Mesenchymal stem cell (in vitro differentiated cells and primary cell): ENCODE data around the gene VMP1.

Experiments
- DNase-seq: peaks from one replicate; pipeline ENCODE4 v3.0.0-alpha.2; 2013
- H2AFZ ChIP-seq: one replicate; pipeline ENCODE4 v1.6.1; 2013; ENCODE audit warnings: low read depth, mild to moderate bottlenecking, control low read depth, inconsistent platforms, low read length, moderate library complexity
- H2AK5ac ChIP-seq: 2 replicates; pipeline ENCODE4 v1.6.1; 2013; ENCODE audit warnings: low read length, moderate library complexity, mild to moderate bottlenecking, inconsistent platforms; ENCODE audit not compliant: severe bottlenecking
- H2BK120ac ChIP-seq: one replicate; pipeline ENCODE4 v1.6.1; 2013; ENCODE audit warnings: low read depth, mild to moderate bottlenecking, inconsistent platforms, low read length, moderate library complexity
- H2BK12ac ChIP-seq, 2 experiments: one replicate each; pipeline ENCODE4 v1.6.1; 2013; ENCODE audit warnings: inconsistent platforms in 2 of 2, low read length in 2 of 2, mild to moderate bottlenecking in 2 of 2, moderate library complexity in 2 of 2, control low read depth in 1 of 2
- H2BK15ac ChIP-seq: one replicate; pipeline ENCODE4 v1.6.1; 2013; ENCODE audit warnings: mild to moderate bottlenecking, low read depth, inconsistent platforms; ENCODE audit not compliant: poor library complexity, severe bottlenecking
- H2BK5ac ChIP-seq: 2 replicates; pipeline ENCODE4 v1.6.1; 2013; ENCODE audit warnings: low read depth, mild to moderate bottlenecking, low read length, control low read depth, inconsistent platforms; ENCODE audit not compliant: poor library complexity, severe bottlenecking
- H3K14ac ChIP-seq, 2 experiments: one replicate each; pipeline ENCODE4 v1.6.1; 2013; ENCODE audit warnings: inconsistent platforms in 2 of 2, low read length in 2 of 2, control low read depth in 1 of 2, mild to moderate bottlenecking in 1 of 2, moderate library complexity in 1 of 2
- H3K18ac ChIP-seq, 2 experiments: one replicate each; pipeline ENCODE4 v1.6.1; 2013; ENCODE audit warnings: inconsistent platforms in 2 of 2, low read length in 2 of 2, control low read depth in 1 of 2, low read depth in 1 of 2, mild to moderate bottlenecking in 1 of 2
- H3K23ac ChIP-seq, 2 experiments: one replicate each; pipeline ENCODE4 v1.6.1; 2013; ENCODE audit warnings: inconsistent platforms in 2 of 2, low read length in 2 of 2, mild to moderate bottlenecking in 2 of 2, moderate library complexity in 2 of 2, control low read depth in 1 of 2
- H3K27ac ChIP-seq: 2 replicates; pipeline ENCODE4 v1.5.1; 2013; ENCODE audit warnings: mild to moderate bottlenecking, moderate library complexity, low read length, control low read depth, inconsistent platforms; ENCODE audit not compliant: poor library complexity, severe bottlenecking
- H3K27me3 ChIP-seq, 2 experiments: 2 replicates each; pipeline versions ENCODE4 v1.6.1 to v1.7.0; 2013; ENCODE audit warnings: low read length in 2 of 2, mild to moderate bottlenecking in 2 of 2, moderate library complexity in 2 of 2, control low read depth in 1 of 2, inconsistent platforms in 1 of 2; ENCODE audit not compliant: control insufficient read depth in 1 of 2, insufficient read depth in 1 of 2
- H3K36me3 ChIP-seq, 2 experiments: 2 replicates each; pipeline versions ENCODE4 v1.6.1 to v1.7.0; 2013; ENCODE audit warnings: low read length in 2 of 2, control low read depth in 1 of 2, inconsistent platforms in 1 of 2, low read depth in 1 of 2, mild to moderate bottlenecking in 1 of 2; ENCODE audit not compliant: insufficient read depth in 2 of 2, control insufficient read depth in 1 of 2
- H3K4ac ChIP-seq, 2 experiments: one replicate each; pipeline ENCODE4 v1.6.1; 2013; ENCODE audit warnings: inconsistent platforms in 2 of 2, low read length in 2 of 2, mild to moderate bottlenecking in 2 of 2, moderate library complexity in 2 of 2, control low read depth in 1 of 2, low read depth in 1 of 2
- H3K4me1 ChIP-seq: 2 replicates; pipeline ENCODE4 v1.6.1; 2013; ENCODE audit warnings: low read depth, low read length, control low read depth; ENCODE audit not compliant: control insufficient read depth, insufficient read depth
- H3K4me2 ChIP-seq: 2 replicates; pipeline ENCODE4 v1.6.1; 2013; ENCODE audit warnings: low read length, mild to moderate bottlenecking, inconsistent platforms; ENCODE audit not compliant: poor library complexity, severe bottlenecking
- H3K4me3 ChIP-seq, 2 experiments: 2 replicates each; pipeline versions ENCODE4 v1.5.1 to v1.7.0; 2013; ENCODE audit warnings: low read length in 2 of 2, mild to moderate bottlenecking in 2 of 2, control low read depth in 1 of 2, low read depth in 1 of 2; ENCODE audit not compliant: insufficient read depth in 1 of 2
- H3K79me1 ChIP-seq: replicated peaks from 2 replicates; pipeline ENCODE4 v1.6.1; 2013; ENCODE audit warnings: mild to moderate bottlenecking, control low read depth, low read length, inconsistent platforms; ENCODE audit not compliant: poor library complexity, severe bottlenecking
- H3K9ac ChIP-seq: 2 replicates; pipeline ENCODE4 v1.7.0; 2013; ENCODE audit warnings: mild to moderate bottlenecking, low read length, moderate library complexity
- H3K9me3 ChIP-seq: 2 replicates; pipeline ENCODE4 v1.7.0; 2013; ENCODE audit warnings: mild to moderate bottlenecking, low read length; ENCODE audit not compliant: control insufficient read depth
- H4K8ac ChIP-seq: one replicate; pipeline ENCODE4 v1.6.1; 2013; ENCODE audit warnings: inconsistent platforms, mild to moderate bottlenecking, low read length, moderate library complexity
- H4K91ac ChIP-seq: one replicate; pipeline ENCODE4 v1.6.1; 2013; ENCODE audit warnings: mild to moderate bottlenecking, low read length, inconsistent platforms
- WGBS: methylation state at CpG from one replicate; pipeline ENCODE4 v1.1.7; 2013; ENCODE audit warnings: mixed read lengths; 5-methylcytosine and 5-hydroxymethylcytosine counted together

VMP1 gene

GRCh38 chr17:59688008-59688407, 19.4 kb upstream of the VMP1 start:
- no peak overlapping the region for H3K4ac ChIP-seq
- H3K4me3 ChIP-seq: no peak overlapping the region
- H2BK15ac ChIP-seq: no peak overlapping the region
- no peak overlapping the region for H4K91ac ChIP-seq
- H2BK120ac ChIP-seq: no peak overlapping the region
- H3K27ac ChIP-seq: no peak overlapping the region
- H3K79me1 ChIP-seq: peaks cover 3% of the 10 kb centered on the region
- H3K23ac ChIP-seq: no peak overlapping the region
- no peaks in the 10 kb centered on the region for H3K4me1 ChIP-seq
- no CpG with 5 or more reads among the region's 1 CpG for WGBS
- peaks cover 14 to 98% of the 10 kb centered on the region in 2 experiments for H3K36me3 ChIP-seq
- no peak overlapping the region for H3K14ac ChIP-seq
- H4K8ac ChIP-seq: no peak overlapping the region
- H3K9me3 ChIP-seq: no peaks in the 10 kb centered on the region
- peak overlapping the region; percentile 26 for H3K9ac ChIP-seq
- no peak overlapping the region for H2BK12ac ChIP-seq
- H3K27me3 ChIP-seq: no peaks in the 10 kb centered on the region
- H2AFZ ChIP-seq: no peak overlapping the region
- DNase-seq: no peak
- no peak overlapping the region for H3K4me2 ChIP-seq
- no peak overlapping the region for H2BK5ac ChIP-seq
- no peak overlapping the region for H3K18ac ChIP-seq
- H2AK5ac ChIP-seq: no peak overlapping the region

DNA sequence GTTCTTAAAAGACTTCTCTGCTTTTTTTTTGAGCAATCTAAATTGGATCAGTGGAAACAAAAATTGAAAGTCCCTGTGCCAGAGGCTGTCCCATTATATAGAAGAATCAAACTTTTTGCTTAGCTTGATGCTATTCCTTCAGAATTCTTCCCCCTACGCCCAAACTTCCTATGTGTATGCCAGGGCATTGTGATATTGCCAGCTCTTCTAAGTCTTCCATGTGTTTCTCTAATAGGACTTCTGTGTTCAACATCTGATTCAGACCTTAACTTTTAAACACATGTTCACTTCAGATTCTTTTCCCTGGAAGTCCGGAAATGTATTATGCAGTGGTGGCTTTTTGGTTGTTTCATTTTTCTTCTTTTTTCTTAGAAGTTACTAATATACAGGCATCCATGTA, 19.0 kb upstream of the VMP1 start:
- WGBS: 100% methylated on average over 1 of the region's 2 CpGs
- Histone ChIP-seq H3K4ac (no peak overlapping the region), H3K36me3 (peaks cover 19 to 98% of the 10 kb centered on the region in 2 experiments), H3K9ac (peak overlapping the region; percentile 13), H2BK120ac (no peak overlapping the region), H3K23ac (no peak overlapping the region), H3K4me3 (no peak overlapping the region), H4K8ac (no peak overlapping the region), H2BK15ac (no peak overlapping the region), H2AFZ (no peak overlapping the region), H3K14ac (no peak overlapping the region), H3K18ac (no peak overlapping the region), H3K4me1 (no peaks in the 10 kb centered on the region), H2BK12ac (no peak overlapping the region), H3K9me3 (no peaks in the 10 kb centered on the region), H2AK5ac (no peak overlapping the region), H3K27ac (no peak overlapping the region), H2BK5ac (no peak overlapping the region), H3K4me2 (no peak overlapping the region), H3K79me1 (peaks cover 4% of the 10 kb centered on the region), H4K91ac (no peak overlapping the region), H3K27me3 (no peaks in the 10 kb centered on the region)
- no peak for DNase-seq

- no peak overlapping the region for H3K23ac ChIP-seq
- no peak overlapping the region for H4K91ac ChIP-seq
- H2BK5ac ChIP-seq: no peak overlapping the region
- no peaks in the 10 kb centered on the region for H3K27me3 ChIP-seq
- no peak overlapping the region for H2AK5ac ChIP-seq
- peaks cover 26 to 98% of the 10 kb centered on the region in 2 experiments for H3K36me3 ChIP-seq
- peak overlapping the region in 1 of 2 experiments; percentile 39 for H2BK12ac ChIP-seq
- no peak overlapping the region for H3K4me3 ChIP-seq
- no peak overlapping the region for H2AFZ ChIP-seq
- H3K9ac ChIP-seq: no peak overlapping the region
- H3K27ac ChIP-seq: no peak overlapping the region
- no peaks in the 10 kb centered on the region for H3K4me1 ChIP-seq
- no peak for DNase-seq
- H4K8ac ChIP-seq: no peak overlapping the region
- H2BK15ac ChIP-seq: no peak overlapping the region
- 94% methylated on average over 6 of the region's 7 CpGs for WGBS
- no peaks in the 10 kb centered on the region for H3K9me3 ChIP-seq
- H3K14ac ChIP-seq: no peak overlapping the region
- no peak overlapping the region for H3K18ac ChIP-seq
- H3K79me1 ChIP-seq: peaks cover 7% of the 10 kb centered on the region
- no peak overlapping the region for H3K4ac ChIP-seq
- H3K4me2 ChIP-seq: no peak overlapping the region
- no peak overlapping the region for H2BK120ac ChIP-seq
These were observed 13.9 kb upstream of the VMP1 start for GRCh38 chr17:59693582-59693981.

GRCh38 chr17:59694344-59694743, 13.1 kb upstream of the VMP1 start:
- Histone ChIP-seq H3K4me1 (no peaks in the 10 kb centered on the region), H4K8ac (no peak overlapping the region), H3K27me3 (no peaks in the 10 kb centered on the region), H3K14ac (no peak overlapping the region), H3K4me2 (no peak overlapping the region), H2BK120ac (no peak overlapping the region), H3K36me3 (peaks cover 30 to 98% of the 10 kb centered on the region in 2 experiments), H2BK5ac (no peak overlapping the region), H3K79me1 (peaks cover 7% of the 10 kb centered on the region), H3K4ac (no peak overlapping the region), H4K91ac (no peak overlapping the region), H2AK5ac (no peak overlapping the region), H3K9me3 (no peaks in the 10 kb centered on the region), H3K27ac (no peak overlapping the region), H3K23ac (no peak overlapping the region), H2AFZ (no peak overlapping the region), H3K18ac (no peak overlapping the region), H3K4me3 (no peak overlapping the region), H2BK15ac (no peak overlapping the region), H2BK12ac (no peak overlapping the region), H3K9ac (no peak overlapping the region)
- 100% methylated on average over 1 of the region's 2 CpGs for WGBS
- DNase-seq: no peak
